HG03432 (cell line): Measurements from ENCODE around the gene RPAP2.

Experiments used
- ATAC-seq: cut with Tn5 transposase; IDR thresholded peaks from one replicate; pipeline ENCODE4 v1.9.1; 2021; ENCODE audit warnings: mild to moderate bottlenecking, moderate library complexity; ENCODE audit not compliant: unreplicated experiment

RPAP2 gene

GRCh38 chr1:92445865-92446264 lies 147.0 kb downstream of the RPAP2 start:
- no peak for ATAC-seq

GRCh38 chr1:92446546-92446945 lies 147.7 kb downstream of the RPAP2 start:
- ATAC-seq, result no peak

GRCh38 chr1:92447033-92447681 lies 148.3 kb downstream of the RPAP2 start:
- no peak for ATAC-seq

- no peak for ATAC-seq
These were observed 149.1 kb downstream of the RPAP2 start for GRCh38 chr1:92447976-92448375.
